H9 (cell line): Measurements from ENCODE around the gene ST6GAL2. TPM values are rescaled to one million over a fixed set of nuclear protein-coding genes. Genes with fewer than 3 reads are reported as not detected.

Source experiments
- DNase-seq: peaks from one replicate; pipeline ENCODE4 v3.0.0-alpha.2; 2017
- H2AFZ ChIP-seq: one replicate; pipeline ENCODE4 v1.6.1; 2013; ENCODE audit warnings: mild to moderate bottlenecking, low read length, control low read depth, moderate library complexity
- H2AK5ac ChIP-seq: 2 replicates; pipeline ENCODE4 v1.6.1; 2013; ENCODE audit warnings: low read length, control low read depth, mixed read lengths; ENCODE audit not compliant: insufficient read length
- H2BK120ac ChIP-seq: one replicate; pipeline ENCODE4 v1.6.1; 2013; ENCODE audit warnings: low read depth, mild to moderate bottlenecking, low read length, control low read depth, inconsistent platforms; ENCODE audit not compliant: poor library complexity, severe bottlenecking
- H2BK12ac ChIP-seq: 2 replicates; pipeline ENCODE4 v1.6.1; 2013; ENCODE audit warnings: low read length, control low read depth, mixed read lengths, low read depth; ENCODE audit not compliant: insufficient read length
- H2BK15ac ChIP-seq: 2 replicates; pipeline ENCODE4 v1.6.1; 2013; ENCODE audit warnings: low read depth, low read length, control low read depth
- H2BK20ac ChIP-seq: one replicate; pipeline ENCODE4 v1.6.1; 2013; ENCODE audit warnings: low read depth, mild to moderate bottlenecking, low read length, control low read depth, inconsistent platforms; ENCODE audit not compliant: poor library complexity, severe bottlenecking
- H2BK5ac ChIP-seq: 2 replicates; pipeline ENCODE4 v1.6.1; 2013; ENCODE audit warnings: low read length, control low read depth, mixed read lengths; ENCODE audit not compliant: insufficient read length
- H3K14ac ChIP-seq: 2 replicates; pipeline ENCODE4 v1.6.1; 2013; ENCODE audit warnings: low read length, control low read depth; ENCODE audit not compliant: insufficient read depth
- H3K18ac ChIP-seq: 2 replicates; pipeline ENCODE4 v1.6.1; 2013; ENCODE audit warnings: low read depth, mild to moderate bottlenecking, mixed read lengths, low read length, control low read depth; ENCODE audit not compliant: insufficient read length
- H3K23ac ChIP-seq: 2 replicates; pipeline ENCODE4 v1.6.1; 2013; ENCODE audit warnings: low read length, control low read depth, mixed read lengths, low read depth; ENCODE audit not compliant: insufficient read length
- H3K23me2 ChIP-seq: 2 replicates; pipeline ENCODE4 v1.6.1; 2013; ENCODE audit warnings: low read depth, mild to moderate bottlenecking, mixed read lengths, low read length, control low read depth; ENCODE audit not compliant: insufficient read length, poor library complexity, severe bottlenecking
- H3K27ac ChIP-seq: 2 replicates; pipeline ENCODE4 v1.5.1; 2013; ENCODE audit warnings: low read length, control low read depth, mixed read lengths, low read depth; ENCODE audit not compliant: insufficient read length
- H3K27me3 ChIP-seq: 2 replicates; pipeline ENCODE4 v1.6.1; 2013; ENCODE audit warnings: low read length, control low read depth, inconsistent platforms; ENCODE audit not compliant: insufficient read depth
- H3K4ac ChIP-seq: 2 replicates; pipeline ENCODE4 v1.6.1; 2013; ENCODE audit warnings: low read depth, mild to moderate bottlenecking, control low read depth, inconsistent platforms, low read length, moderate library complexity
- H3K4me1 ChIP-seq: 2 replicates; pipeline ENCODE4 v1.6.1; 2013; ENCODE audit warnings: low read length, control low read depth, inconsistent platforms; ENCODE audit not compliant: insufficient read depth
- H3K4me2 ChIP-seq: 2 replicates; pipeline ENCODE4 v1.6.1; 2013; ENCODE audit warnings: low read length, control low read depth, mixed read lengths; ENCODE audit not compliant: insufficient read length, insufficient read depth
- H3K56ac ChIP-seq: 2 replicates; pipeline ENCODE4 v1.6.1; 2013; ENCODE audit warnings: low read depth, mild to moderate bottlenecking, mixed read lengths, low read length, control low read depth; ENCODE audit not compliant: insufficient read length
- H3K79me1 ChIP-seq: 2 replicates; pipeline ENCODE4 v1.6.1; 2013; ENCODE audit warnings: low read depth, mild to moderate bottlenecking, moderate library complexity, low read length, control low read depth, inconsistent platforms; ENCODE audit not compliant: insufficient read depth, poor library complexity, severe bottlenecking
- H3K79me2 ChIP-seq: 2 replicates; pipeline ENCODE4 v1.6.1; 2013; ENCODE audit warnings: low read length, control low read depth, inconsistent platforms; ENCODE audit not compliant: insufficient read depth
- H3K9ac ChIP-seq: 2 replicates; pipeline ENCODE4 v1.6.1; 2013; ENCODE audit warnings: low read length, control low read depth, mixed read lengths; ENCODE audit not compliant: insufficient read length; ENCODE audit errors: extremely low read depth
- H3K9me3 ChIP-seq: one replicate; pipeline ENCODE4 v1.6.1; 2013; ENCODE audit warnings: low read depth, low read length, inconsistent platforms; ENCODE audit not compliant: control insufficient read depth
- H3T11ph ChIP-seq: one replicate; pipeline ENCODE4 v1.6.1; 2013; ENCODE audit warnings: mild to moderate bottlenecking, low read length, control low read depth, inconsistent platforms
- H4K20me1 ChIP-seq: one replicate; pipeline ENCODE4 v1.6.1; 2013; ENCODE audit not compliant: control insufficient read depth, insufficient read length, insufficient read depth
- H4K5ac ChIP-seq: 2 replicates; pipeline ENCODE4 v1.6.1; 2013; ENCODE audit warnings: low read depth, mild to moderate bottlenecking, mixed read lengths, low read length, control low read depth; ENCODE audit not compliant: insufficient read length
- H4K8ac ChIP-seq: replicated peaks from 2 replicates; pipeline ENCODE4 v1.6.1; 2013; ENCODE audit warnings: low read length, control low read depth, mixed read lengths, low read depth; ENCODE audit not compliant: insufficient read length
- H4K91ac ChIP-seq: 2 replicates; pipeline ENCODE4 v1.6.1; 2013; ENCODE audit warnings: low read depth, mild to moderate bottlenecking, moderate library complexity, mixed read lengths, low read length, control low read depth; ENCODE audit not compliant: insufficient read length
- H3K27ac Mint-ChIP-seq, 3 experiments: 2 replicates in 2 of 3; 3 replicates in 1 of 3; pipeline ENCODE4 v1.8.0; 2020 to 2021; ENCODE audit warnings: mixed read lengths in 3 of 3, mild to moderate bottlenecking in 1 of 3, moderate library complexity in 1 of 3
- H3K27me3 Mint-ChIP-seq: 2 replicates; pipeline ENCODE4 v1.8.0; 2021; ENCODE audit warnings: low read depth, mild to moderate bottlenecking, moderate library complexity, mixed read lengths
- H3K36me3 Mint-ChIP-seq, 3 experiments: 2 replicates in 2 of 3; 3 replicates in 1 of 3; pipeline ENCODE4 v1.8.0; 2020 to 2021; ENCODE audit warnings: low read depth in 3 of 3, mixed read lengths in 3 of 3; ENCODE audit not compliant: insufficient read depth in 1 of 3
- H3K4me1 Mint-ChIP-seq, 2 experiments: 2 replicates each; pipeline ENCODE4 v1.8.0; 2020; ENCODE audit warnings: mixed read lengths in 2 of 2
- H3K4me3 Mint-ChIP-seq, 2 experiments: 2 replicates in 1 of 2; 3 replicates in 1 of 2; pipeline ENCODE4 v1.8.0; 2020 to 2021; ENCODE audit warnings: mild to moderate bottlenecking in 2 of 2, mixed read lengths in 2 of 2, moderate library complexity in 1 of 2
- H3K9me3 Mint-ChIP-seq, 2 experiments: 2 replicates in 1 of 2; 3 replicates in 1 of 2; pipeline ENCODE4 v1.8.0; 2020; ENCODE audit warnings: mild to moderate bottlenecking in 2 of 2, mixed read lengths in 2 of 2, moderate library complexity in 1 of 2
- CTCF ChIP-seq: fragments of 200-600 bp; sonication (generic); conservative IDR thresholded peaks from 3 replicates; pipeline ENCODE4 v1.8.0; 2021; ENCODE audit warnings: antibody characterized with exemption, mild to moderate bottlenecking
- WGBS: extraction: QIAGEN DNeasy Blood & Tissue Kit; methylation state at CpG from one replicate; pipeline ENCODE4 v1.1.7; 2013; ENCODE audit warnings: missing lambda C conversion rate, low lambda C conversion rate, mixed read lengths; ENCODE audit not compliant: insufficient read length; ENCODE audit errors: extremely low coverage; 5-methylcytosine and 5-hydroxymethylcytosine counted together
- total RNA-seq: library from RNA; stranded (reverse); gene quantifications from 2 replicates; pipeline ENCODE4 v1.2.1, GENCODE V29; 2021

Gene ST6GAL2
- total RNA-seq, 1 experiment from 2014 or later = 7.6 TPM

DNA sequence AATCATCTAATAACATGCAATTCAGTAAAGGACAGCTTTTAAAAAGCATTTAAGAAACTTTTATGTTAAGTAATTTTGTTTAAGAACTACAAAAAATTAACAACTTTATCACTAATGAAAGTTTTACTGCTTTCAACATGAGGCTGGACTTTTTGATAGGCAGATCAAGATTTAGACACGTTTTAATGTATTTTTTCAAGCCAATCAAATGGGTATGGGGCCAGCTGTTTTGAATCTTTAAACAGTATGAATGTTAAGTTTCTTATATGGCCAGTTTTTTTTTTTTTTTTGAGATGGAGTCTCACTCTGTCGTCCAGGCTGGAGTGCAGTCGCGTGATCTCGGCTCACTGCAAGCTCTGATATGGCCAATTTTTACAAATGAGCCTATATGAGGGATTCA, 73.1 kb downstream of the ST6GAL2 start:
- no peak overlapping the region for H3K27ac Mint-ChIP-seq
- H2BK5ac ChIP-seq = no peak overlapping the region
- no peak overlapping the region for H4K8ac ChIP-seq

More for the DNA sequence above, 73.1 kb downstream of the ST6GAL2 start:
- H4K20me1 ChIP-seq = no peaks in the 10 kb centered on the region
- H2BK15ac ChIP-seq = no peak overlapping the region
- H3K79me2 ChIP-seq = no peaks in the 10 kb centered on the region
- no peaks in the 10 kb centered on the region for H3K4me1 ChIP-seq
- no peak overlapping the region for H3K4me2 ChIP-seq
- no peak overlapping the region for H3T11ph ChIP-seq
- no peaks in the 10 kb centered on the region for H3K79me1 ChIP-seq
- no peak overlapping the region for H2BK120ac ChIP-seq
- H2BK20ac ChIP-seq = no peak overlapping the region
- Mint-ChIP-seq H3K4me1 (0 out of 4 replicates have a peak, but pooled peaks cover 0 to 2% of the 10 kb centered on the region in 2 experiments), H3K9me3 (no peaks in the 10 kb centered on the region), H3K36me3 (peaks cover 11 to 14% (median 13%) of the 10 kb centered on the region in 3 experiments), H3K27me3 (peaks cover 1% of the 10 kb centered on the region; the same call in 1 of the 2 replicates), H3K4me3 (no peak overlapping the region)
- no CpG with 5 or more reads among the region's 5 CpGs for WGBS
- no peak overlapping the region for H2AK5ac ChIP-seq
- H2BK12ac ChIP-seq = no peak overlapping the region
- no peak overlapping the region for H3K18ac ChIP-seq
- no peak overlapping the region for H3K9ac ChIP-seq
- TF ChIP-seq CTCF = no peak
- no peak overlapping the region for H3K27ac ChIP-seq
- no peak overlapping the region for H4K91ac ChIP-seq
- H3K4ac ChIP-seq = no peak overlapping the region
- no peak overlapping the region for H3K56ac ChIP-seq
- no peak overlapping the region for H2AFZ ChIP-seq
- no peak overlapping the region for H4K5ac ChIP-seq
- no peak overlapping the region for H3K14ac ChIP-seq
- no peaks in the 10 kb centered on the region for H3K9me3 ChIP-seq
- no peaks in the 10 kb centered on the region for H3K27me3 ChIP-seq
- DNase-seq = no peak
- H3K23ac ChIP-seq = no peak overlapping the region
- no peaks in the 10 kb centered on the region for H3K23me2 ChIP-seq
